Cardiac ventricle fibroblast (primary cell): ENCODE data around the gene EVA1B. TPM values are rescaled to one million over a fixed set of nuclear protein-coding genes. Genes with fewer than 3 reads are reported as not detected.

Experiments used
- total RNA-seq: library from RNA; depleted of rRNA; stranded (reverse); fragments of >200 nt; gene quantifications from 2 replicates; pipeline ENCODE4 v1.2.3, GENCODE V29; 2015

The EVA1B gene, protein sequence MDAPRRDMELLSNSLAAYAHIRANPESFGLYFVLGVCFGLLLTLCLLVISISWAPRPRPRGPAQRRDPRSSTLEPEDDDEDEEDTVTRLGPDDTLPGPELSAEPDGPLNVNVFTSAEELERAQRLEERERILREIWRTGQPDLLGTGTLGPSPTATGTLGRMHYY
- 196 and 276 TPM in 2 replicates for total RNA-seq

DNA sequence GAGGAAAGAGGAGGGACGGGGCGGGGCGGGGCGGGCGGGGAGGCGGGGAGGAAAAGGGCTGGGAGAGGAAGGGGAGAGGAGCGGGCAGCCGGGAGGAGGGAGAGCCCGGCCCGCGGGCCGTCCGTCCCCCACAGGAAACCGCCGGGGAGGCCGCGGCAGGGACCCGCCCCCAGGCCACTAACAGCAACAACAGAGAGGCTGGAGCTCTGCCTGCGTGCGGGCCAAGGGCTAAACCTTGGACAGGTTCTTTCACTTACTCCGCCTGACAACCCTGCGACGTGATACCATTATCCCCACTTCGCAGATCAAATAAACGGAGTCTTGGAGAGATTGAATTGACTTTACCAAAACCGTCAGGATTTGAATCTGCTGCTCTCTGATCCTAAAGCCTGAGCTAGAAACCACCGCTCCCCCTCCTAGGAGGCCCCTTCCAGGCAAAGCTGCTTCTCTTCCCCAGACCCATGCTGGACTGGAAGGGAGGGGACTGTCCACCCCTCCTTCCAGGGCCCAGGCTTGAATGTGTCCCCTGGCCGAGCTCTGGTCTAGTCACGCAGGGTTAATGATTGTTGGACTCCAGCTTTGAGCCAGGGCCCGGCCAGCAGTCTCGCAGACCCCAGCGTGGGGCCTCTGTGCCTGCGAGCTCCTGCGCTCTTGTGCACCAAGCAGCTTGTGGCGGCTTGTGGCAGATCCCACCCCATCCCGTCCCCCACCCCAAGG lies at the start of gene EVA1B:
Gene EVA1B, minus strand, starts transcription at position 10 of the 717 bp plus-strand sequence. CDS start 608 bp downstream, outside the sequence.

DNA sequence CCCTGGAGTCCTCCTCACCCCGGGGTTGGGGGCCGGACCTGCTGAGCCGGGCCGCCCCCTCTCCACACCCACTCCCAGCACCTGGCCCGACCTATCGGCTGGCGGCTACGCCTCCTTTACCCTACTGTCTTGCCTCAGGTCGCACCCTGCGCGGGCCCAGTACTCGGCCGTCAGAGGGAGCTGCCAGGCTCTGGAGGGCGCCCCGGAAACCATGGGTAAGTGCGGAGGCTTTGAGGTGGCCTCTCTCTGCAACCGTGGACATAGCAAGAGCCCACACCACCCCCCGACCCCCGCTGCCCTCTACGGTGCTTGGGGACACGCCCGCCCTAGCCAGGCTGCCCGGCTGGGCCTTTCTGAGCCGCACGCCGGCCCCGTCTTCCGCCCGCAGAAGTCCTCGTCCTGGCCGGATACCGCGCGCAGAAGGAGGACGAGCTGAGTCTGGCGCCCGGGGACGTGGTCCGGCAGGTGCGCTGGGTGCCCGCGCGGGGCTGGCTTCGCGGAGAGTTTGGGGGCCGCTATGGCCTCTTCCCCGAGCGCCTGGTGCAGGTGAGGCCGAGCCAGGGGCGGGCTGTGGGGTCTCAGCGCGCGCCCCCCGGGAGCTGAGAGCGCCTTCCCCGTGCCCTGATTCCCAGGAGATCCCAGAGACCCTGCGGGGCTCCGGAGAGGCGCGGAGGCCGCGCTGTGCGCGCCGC lies 17.1 kb downstream of the EVA1B start, which contains the start of gene SH3D21:
Gene SH3D21, plus strand, starts transcription at position 159 of the 692 bp plus-strand sequence. Its CDS starts 53 bp downstream, at position 212.

Other genes with a start within 250 kb of the EVA1B start
- gene TEKT2, start 239.6 kb downstream of the EVA1B start, total RNA-seq: not detected in 2 replicates
- 28.8 and 32.7 TPM in 2 replicates for gene ADPRS, start 234.8 kb downstream of the EVA1B start, total RNA-seq
- gene COL8A2, start 198.4 kb downstream of the EVA1B start, total RNA-seq: 1.8 and 2.5 TPM in 2 replicates
- gene TRAPPC3, start 174.2 kb downstream of the EVA1B start, total RNA-seq: 53.1 and 59.2 TPM in 2 replicates
- 98.2 and 104 TPM in 2 replicates for gene MAP7D1, start 167.5 kb downstream of the EVA1B start, total RNA-seq
- 79.4 and 89.7 TPM in 2 replicates for gene THRAP3, start 99.2 kb downstream of the EVA1B start, total RNA-seq
- gene SH3D21, start 17.3 kb downstream of the EVA1B start, total RNA-seq: 1.7 and 2.6 TPM in 2 replicates
- gene STK40, start 62.3 kb upstream of the EVA1B start, total RNA-seq: 11.9 and 18.5 TPM in 2 replicates
- gene LSM10, start 74.3 kb upstream of the EVA1B start, total RNA-seq: 40.0 and 42.3 TPM in 2 replicates
- gene OSCP1, start 126.8 kb upstream of the EVA1B start, total RNA-seq: 4.7 and 5.8 TPM in 2 replicates
- gene MRPS15, start 140.7 kb upstream of the EVA1B start, total RNA-seq: 46.0 and 50.7 TPM in 2 replicates
- not detected in 2 replicates for gene CSF3R, start 159.3 kb upstream of the EVA1B start, total RNA-seq